ENCODE data around the gene MUC20. TPM values are rescaled to one million over a fixed set of nuclear protein-coding genes. Genes with fewer than 3 reads are reported as not detected.
A peak's percentile ranks its signal among the peaks of the same experiment; 100 is the strongest.
"Not testable (repeated sequence)": the region's sequence is repeated elsewhere in the genome, so short reads cannot be mapped to it uniquely, and the experiment has no call there.

Gene MUC20
- total RNA-seq, 1 experiment from 2014 or later = not detected

DNA sequence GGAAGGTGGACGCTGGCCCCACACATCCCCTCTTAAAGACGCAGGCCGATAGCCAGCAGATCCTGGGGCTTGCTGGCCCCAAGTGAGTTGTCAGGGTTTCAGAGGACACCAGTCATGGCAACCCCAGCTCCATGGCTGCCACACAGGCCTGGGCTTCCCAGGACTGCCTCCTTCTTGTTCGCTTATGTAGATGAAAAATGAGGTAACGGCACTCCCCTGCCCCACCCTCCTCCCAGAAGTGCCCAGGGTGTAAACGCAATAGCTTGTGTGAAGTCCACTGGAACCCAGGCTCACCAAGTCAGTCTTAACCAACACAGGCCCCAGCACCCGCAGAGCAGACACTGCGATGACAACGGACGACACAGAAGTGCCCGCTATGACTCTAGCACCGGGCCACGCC, 3.6 kb downstream of the MUC20 start:
- H3K14ac ChIP-seq (ENCODE audit: insufficient read depth, low read length); H3K79me1 ChIP-seq (ENCODE audit: insufficient read depth, low read depth, low read length, poor library complexity, severe bottlenecking); H3K23me2 ChIP-seq (ENCODE audit: insufficient read length, low read depth, low read length, poor library complexity, severe bottlenecking); H3K23ac ChIP-seq (ENCODE audit: insufficient read length, low read depth, low read length); H2BK120ac ChIP-seq (ENCODE audit: low read depth, low read length, poor library complexity, severe bottlenecking); H3T11ph ChIP-seq (ENCODE audit: low read length); H4K5ac ChIP-seq (ENCODE audit: insufficient read length, low read depth, low read length); H3K4me1 ChIP-seq (ENCODE audit: insufficient read depth, low read length); H3K4ac ChIP-seq (ENCODE audit: low read depth, low read length); H3K9me3 ChIP-seq (ENCODE audit: control insufficient read depth, low read depth, low read length); H2AK5ac ChIP-seq (ENCODE audit: insufficient read length, low read length); DNase-seq; H3K56ac ChIP-seq (ENCODE audit: insufficient read length, low read depth, low read length); H3K27me3 ChIP-seq (ENCODE audit: insufficient read depth, low read length); H2BK15ac ChIP-seq (ENCODE audit: low read depth, low read length); H2BK5ac ChIP-seq (ENCODE audit: insufficient read length, low read length); H4K20me1 ChIP-seq (ENCODE audit: control insufficient read depth, insufficient read depth, insufficient read length); H3K27ac Mint-ChIP-seq; H3K9me3 Mint-ChIP-seq; H3K27ac ChIP-seq (ENCODE audit: insufficient read length, low read depth, low read length); H3K18ac ChIP-seq (ENCODE audit: insufficient read length, low read depth, low read length); H3K36me3 Mint-ChIP-seq (ENCODE audit: insufficient read depth in 1 of 3, low read depth in 3 of 3); H4K91ac ChIP-seq (ENCODE audit: insufficient read length, low read depth, low read length); H2BK12ac ChIP-seq (ENCODE audit: insufficient read length, low read depth, low read length); H3K4me2 ChIP-seq (ENCODE audit: insufficient read depth, insufficient read length, low read length); H4K8ac ChIP-seq (replicated peaks; ENCODE audit: insufficient read length, low read depth, low read length); H3K79me2 ChIP-seq (ENCODE audit: insufficient read depth, low read length); H2BK20ac ChIP-seq (ENCODE audit: low read depth, low read length, poor library complexity, severe bottlenecking); H2AFZ ChIP-seq (ENCODE audit: low read length); H3K9ac ChIP-seq (ENCODE audit: extremely low read depth, insufficient read length, low read length); H3K4me3 Mint-ChIP-seq: not testable (repeated sequence)
- Mint-ChIP-seq H3K27me3 (ENCODE audit: low read depth) (peaks cover 11% of the 10 kb centered on the region), H3K4me1 (peaks cover 11 to 14% of the 10 kb centered on the region in 2 experiments)
- WGBS (ENCODE audit: extremely low coverage, insufficient read length, low lambda C conversion rate) = no CpG with 5 or more reads among the region's 13 CpGs

DNA sequence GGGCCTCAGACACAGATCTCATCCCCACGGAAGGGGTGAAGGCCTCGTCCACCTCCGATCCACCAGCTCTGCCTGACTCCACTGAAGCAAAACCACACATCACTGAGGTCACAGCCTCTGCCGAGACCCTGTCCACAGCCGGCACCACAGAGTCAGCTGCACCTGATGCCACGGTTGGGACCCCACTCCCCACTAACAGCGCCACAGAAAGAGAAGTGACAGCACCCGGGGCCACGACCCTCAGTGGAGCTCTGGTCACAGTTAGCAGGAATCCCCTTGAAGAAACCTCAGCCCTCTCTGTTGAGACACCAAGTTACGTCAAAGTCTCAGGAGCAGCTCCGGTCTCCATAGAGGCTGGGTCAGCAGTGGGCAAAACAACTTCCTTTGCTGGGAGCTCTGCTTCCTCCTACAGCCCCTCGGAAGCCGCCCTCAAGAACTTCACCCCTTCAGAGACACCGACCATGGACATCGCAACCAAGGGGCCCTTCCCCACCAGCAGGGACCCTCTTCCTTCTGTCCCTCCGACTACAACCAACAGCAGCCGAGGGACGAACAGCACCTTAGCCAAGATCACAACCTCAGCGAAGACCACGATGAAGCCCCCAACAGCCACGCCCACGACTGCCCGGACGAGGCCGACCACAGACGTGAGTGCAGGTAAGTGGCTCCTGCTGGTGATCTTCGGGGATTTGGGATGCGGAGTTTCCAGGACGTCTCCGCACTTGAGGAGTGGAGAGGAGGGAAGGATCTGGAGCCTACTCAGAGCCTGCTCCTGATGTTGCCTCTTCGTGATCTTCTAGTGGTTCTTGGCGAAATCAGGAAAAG, 5.3 kb downstream of the MUC20 start:
- not testable (repeated sequence) for H3K9ac ChIP-seq (ENCODE audit: extremely low read depth, insufficient read length, low read length); H2BK15ac ChIP-seq (ENCODE audit: low read depth, low read length); H4K91ac ChIP-seq (ENCODE audit: insufficient read length, low read depth, low read length); H3K27ac ChIP-seq (ENCODE audit: insufficient read length, low read depth, low read length); H3K9me3 ChIP-seq (ENCODE audit: control insufficient read depth, low read depth, low read length); H2BK20ac ChIP-seq (ENCODE audit: low read depth, low read length, poor library complexity, severe bottlenecking); H2AFZ ChIP-seq (ENCODE audit: low read length); H3K56ac ChIP-seq (ENCODE audit: insufficient read length, low read depth, low read length); H2BK120ac ChIP-seq (ENCODE audit: low read depth, low read length, poor library complexity, severe bottlenecking); H4K8ac ChIP-seq (replicated peaks; ENCODE audit: insufficient read length, low read depth, low read length); H3K27me3 ChIP-seq (ENCODE audit: insufficient read depth, low read length); H3K79me2 ChIP-seq (ENCODE audit: insufficient read depth, low read length); H2AK5ac ChIP-seq (ENCODE audit: insufficient read length, low read length); H3K4me1 ChIP-seq (ENCODE audit: insufficient read depth, low read length); H2BK12ac ChIP-seq (ENCODE audit: insufficient read length, low read depth, low read length); H3K23me2 ChIP-seq (ENCODE audit: insufficient read length, low read depth, low read length, poor library complexity, severe bottlenecking); H4K5ac ChIP-seq (ENCODE audit: insufficient read length, low read depth, low read length); H3K23ac ChIP-seq (ENCODE audit: insufficient read length, low read depth, low read length); H3K4ac ChIP-seq (ENCODE audit: low read depth, low read length); H3K4me1 Mint-ChIP-seq; H3T11ph ChIP-seq (ENCODE audit: low read length); DNase-seq; H3K36me3 Mint-ChIP-seq (ENCODE audit: insufficient read depth in 1 of 3, low read depth in 3 of 3); H2BK5ac ChIP-seq (ENCODE audit: insufficient read length, low read length); H3K4me3 Mint-ChIP-seq; H3K9me3 Mint-ChIP-seq; H3K4me2 ChIP-seq (ENCODE audit: insufficient read depth, insufficient read length, low read length); H4K20me1 ChIP-seq (ENCODE audit: control insufficient read depth, insufficient read depth, insufficient read length); H3K14ac ChIP-seq (ENCODE audit: insufficient read depth, low read length); H3K79me1 ChIP-seq (ENCODE audit: insufficient read depth, low read depth, low read length, poor library complexity, severe bottlenecking); H3K18ac ChIP-seq (ENCODE audit: insufficient read length, low read depth, low read length)
- peak overlapping the region in 1 of 3 experiments; percentile 6; a peak in 1 of 7 replicates for H3K27ac Mint-ChIP-seq
- no CpG with 5 or more reads among the region's 32 CpGs for WGBS (ENCODE audit: extremely low coverage, insufficient read length, low lambda C conversion rate)
- H3K27me3 Mint-ChIP-seq (ENCODE audit: low read depth) = peaks cover 26% of the 10 kb centered on the region

Measured in H9 (cell line).